Embryonic facial prominence (tissue), 1 donor: ENCODE results near the gene CSNK1D.

Experiments
- DNase-seq: peaks from one replicate; pipeline ENCODE4 v3.0.0-alpha.2; 2016; ENCODE audit errors: extremely low spot score

CSNK1D gene

GRCh38 chr17:82240506-82241182 is 32.9 kb downstream of the CSNK1D start:
- DNase-seq = no peak

- DNase-seq = no peak
Measured at GRCh38 chr17:82239926-82240505, 33.5 kb downstream of the CSNK1D start.

GRCh38 chr17:82239401-82239925 is 34.0 kb downstream of the CSNK1D start:
- DNase-seq = no peak

GRCh38 chr17:82238472-82239201 is 34.9 kb downstream of the CSNK1D start:
- no peak for DNase-seq

GRCh38 chr17:82237746-82238471 is 35.6 kb downstream of the CSNK1D start:
- DNase-seq = no peak

GRCh38 chr17:82237083-82237745 is 36.3 kb downstream of the CSNK1D start:
- no peak for DNase-seq

GRCh38 chr17:82236142-82236971 is 37.1 kb downstream of the CSNK1D start:
- DNase-seq = no peak

- DNase-seq = no peak
Measured at GRCh38 chr17:82235775-82236141, 37.7 kb downstream of the CSNK1D start.

- DNase-seq = no peak
Measured at GRCh38 chr17:82235056-82235774, 38.3 kb downstream of the CSNK1D start.

- DNase-seq = no peak
Measured at GRCh38 chr17:82234211-82235055, 39.1 kb downstream of the CSNK1D start.

GRCh38 chr17:82232876-82233785 is 40.4 kb downstream of the CSNK1D start:
- DNase-seq = no peak

- DNase-seq = no peak
Measured at GRCh38 chr17:82232322-82232820, 41.1 kb downstream of the CSNK1D start.

- no peak for DNase-seq
Measured at GRCh38 chr17:82231562-82232321, 41.8 kb downstream of the CSNK1D start.

GRCh38 chr17:82231312-82231561 is 42.3 kb downstream of the CSNK1D start:
- no peak for DNase-seq

GRCh38 chr17:82230609-82231311 is 42.7 kb downstream of the CSNK1D start:
- DNase-seq = no peak

GRCh38 chr17:82229698-82230608 is 43.5 kb downstream of the CSNK1D start:
- no peak for DNase-seq
